PC-9 (cell line): ENCODE results near the gene BCAT1. TPM values are rescaled to one million over a fixed set of nuclear protein-coding genes. Genes with fewer than 3 reads are reported as not detected.
A peak's percentile ranks its signal among the peaks of the same experiment; 100 is the strongest.

ENCODE experiments used
- BruUV-seq: library from RNA; stranded (reverse); fragments of 400-500 nt; replicated peaks from 2 replicates; lab custom pipeline; 2021; lab: Mats Ljungman, UMichigan
- CTCF ChIA-PET: fragments of 300-600 bp; sonication (Branson Sonifier 250); formaldehyde crosslinking; loops from one replicate; lab custom pipeline; 2022; ENCODE audit warnings: antibody characterized with exemption; lab: Charles Lee
- POLR2A ChIA-PET: fragments of 300-600 bp; sonication (Branson Sonifier 250); formaldehyde crosslinking; loops from one replicate; lab custom pipeline; 2022; ENCODE audit warnings: antibody characterized with exemption; ENCODE audit not compliant: unreplicated experiment; lab: Charles Lee
- DNase-seq, 2 experiments: peaks; one replicate each; pipeline versions ENCODE4 v3.0.0 to v3.0.0-alpha.2; 2015 to 2022; ENCODE audit warnings: mixed read lengths in 1 of 2
- H2AFZ ChIP-seq: fragments of 200-600 bp; sonication (generic); 2 replicates; pipeline ENCODE4 v1.8.1; 2017; ENCODE audit warnings: antibody characterized with exemption
- H3F3A ChIP-seq: fragments of 200-600 bp; sonication (generic); 2 replicates; pipeline ENCODE4 v1.8.1; 2017; ENCODE audit warnings: antibody characterized with exemption, mild to moderate bottlenecking, low read depth; ENCODE audit not compliant: insufficient read depth
- H3K27ac ChIP-seq: fragments of 200-600 bp; sonication (generic); 2 replicates; pipeline ENCODE4 v1.6.1; 2016; ENCODE audit warnings: mixed run types
- H3K27me3 ChIP-seq: fragments of 200-600 bp; sonication (generic); 2 replicates; pipeline ENCODE4 v1.6.1; 2016; ENCODE audit warnings: low read depth, mixed run types; ENCODE audit not compliant: insufficient read depth
- H3K36me3 ChIP-seq: fragments of 200-600 bp; sonication (generic); 2 replicates; pipeline ENCODE4 v1.6.1; 2016; ENCODE audit warnings: low read depth, mixed run types
- H3K4me1 ChIP-seq: fragments of 200-600 bp; sonication (generic); replicated peaks from 2 replicates; pipeline ENCODE4 v1.6.1; 2016; ENCODE audit warnings: mixed run types; ENCODE audit not compliant: insufficient read depth
- H3K4me2 ChIP-seq: fragments of 200-600 bp; sonication (generic); 2 replicates; pipeline ENCODE4 v1.6.1; 2017; ENCODE audit warnings: mixed run types
- H3K4me3 ChIP-seq: fragments of 200-600 bp; sonication (generic); 2 replicates; pipeline ENCODE4 v1.6.1; 2016; ENCODE audit warnings: mixed run types
- H3K79me2 ChIP-seq: fragments of 200-600 bp; sonication (generic); 2 replicates; pipeline ENCODE4 v1.6.1; 2017; ENCODE audit warnings: low read depth, mixed run types
- H3K9me2 ChIP-seq: fragments of 200-600 bp; sonication (generic); 2 replicates; pipeline ENCODE4 v1.8.1; 2017; ENCODE audit warnings: mild to moderate bottlenecking; ENCODE audit not compliant: insufficient read depth
- H3K9me3 ChIP-seq: fragments of 200-600 bp; sonication (generic); 2 replicates; pipeline ENCODE4 v1.8.1; 2016; ENCODE audit warnings: low read depth; ENCODE audit not compliant: insufficient read depth
- H4K20me1 ChIP-seq: fragments of 200-600 bp; sonication (generic); 2 replicates; pipeline ENCODE4 v1.8.1; 2017; ENCODE audit not compliant: insufficient read depth
- CTCF ChIP-seq: fragments of 200-600 bp; sonication (generic); conservative IDR thresholded peaks from 2 replicates; pipeline ENCODE4 v1.6.1; 2017; ENCODE audit warnings: mixed run types, antibody characterized with exemption, mild to moderate bottlenecking, moderate library complexity
- EZH2 ChIP-seq: fragments of 200-600 bp; sonication (generic); IDR thresholded peaks from 2 replicates; pipeline ENCODE4 v1.8.0; 2017; ENCODE audit warnings: antibody characterized with exemption, low read depth
- intact Hi-C: fragments of 100-400 bp; cut with micrococcal nuclease; formaldehyde crosslinking; loops from one replicate; pipeline ENCODE4 v1.10.0; 2022; ENCODE audit not compliant: unreplicated experiment
- total RNA-seq: library from RNA; stranded (reverse); gene quantifications from 2 replicates; pipeline ENCODE4 v1.2.3, GENCODE V29; 2021

Gene BCAT1
- total RNA-seq, 1 experiment from 2014 or later: 78.6 TPM

DNA sequence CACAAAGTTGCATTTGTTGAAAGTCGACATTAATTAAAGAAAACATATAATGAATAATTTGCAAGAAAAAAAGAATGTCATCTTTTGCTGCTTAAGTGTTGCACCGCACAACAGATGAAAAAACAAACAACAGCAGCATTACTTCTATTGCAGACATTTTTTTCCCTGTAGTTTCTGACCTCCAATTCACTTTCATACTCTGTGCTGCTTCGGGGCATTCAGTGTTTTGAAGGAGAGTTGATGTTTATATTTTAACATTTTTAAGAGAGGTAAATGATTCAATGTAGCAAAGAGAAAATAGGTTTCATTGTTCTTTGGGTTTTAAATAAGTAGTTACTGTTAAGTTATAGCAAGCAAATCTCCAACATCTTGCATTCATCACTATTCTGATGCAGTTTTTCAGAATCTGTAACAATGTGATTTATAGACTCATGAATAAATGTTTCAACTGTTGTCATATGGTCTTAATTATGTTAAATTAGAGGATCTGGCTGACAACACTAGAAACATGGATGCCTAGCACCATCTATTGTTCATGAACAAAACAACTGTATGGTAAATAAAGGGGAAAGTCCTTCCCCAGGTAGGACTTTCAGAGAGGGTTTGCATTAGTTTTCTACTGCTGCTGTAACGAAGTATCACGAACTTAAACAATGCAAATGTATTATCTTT lies 168.1 kb downstream of the BCAT1 start:
- no peak for DNase-seq
- CTCF ChIA-PET: no interaction called here
- no peaks in the 10 kb centered on the region for H3K9me2 ChIP-seq
- H4K20me1 ChIP-seq: no peaks in the 10 kb centered on the region
- peaks cover 6% of the 10 kb centered on the region; the same call in 1 of the 2 replicates for H3K27me3 ChIP-seq
- intact Hi-C loops: no loop called here
- no peaks in the 10 kb centered on the region for H3K9me3 ChIP-seq
- H3K27ac ChIP-seq: no peak overlapping the region
- POLR2A ChIA-PET: no interaction called here
- H3K4me2 ChIP-seq: no peak overlapping the region
- no TSS peak for BruUV-seq
- TF ChIP-seq EZH2 (no peak), CTCF (no peak; the same call in 1 of the 2 replicates)
- H3K79me2 ChIP-seq: no peaks in the 10 kb centered on the region
- H2AFZ ChIP-seq: no peak overlapping the region
- H3F3A ChIP-seq: no peaks in the 10 kb centered on the region
- H3K4me1 ChIP-seq: no peaks in the 10 kb centered on the region
- no peaks in the 10 kb centered on the region for H3K36me3 ChIP-seq
- H3K4me3 ChIP-seq: no peak overlapping the region

DNA sequence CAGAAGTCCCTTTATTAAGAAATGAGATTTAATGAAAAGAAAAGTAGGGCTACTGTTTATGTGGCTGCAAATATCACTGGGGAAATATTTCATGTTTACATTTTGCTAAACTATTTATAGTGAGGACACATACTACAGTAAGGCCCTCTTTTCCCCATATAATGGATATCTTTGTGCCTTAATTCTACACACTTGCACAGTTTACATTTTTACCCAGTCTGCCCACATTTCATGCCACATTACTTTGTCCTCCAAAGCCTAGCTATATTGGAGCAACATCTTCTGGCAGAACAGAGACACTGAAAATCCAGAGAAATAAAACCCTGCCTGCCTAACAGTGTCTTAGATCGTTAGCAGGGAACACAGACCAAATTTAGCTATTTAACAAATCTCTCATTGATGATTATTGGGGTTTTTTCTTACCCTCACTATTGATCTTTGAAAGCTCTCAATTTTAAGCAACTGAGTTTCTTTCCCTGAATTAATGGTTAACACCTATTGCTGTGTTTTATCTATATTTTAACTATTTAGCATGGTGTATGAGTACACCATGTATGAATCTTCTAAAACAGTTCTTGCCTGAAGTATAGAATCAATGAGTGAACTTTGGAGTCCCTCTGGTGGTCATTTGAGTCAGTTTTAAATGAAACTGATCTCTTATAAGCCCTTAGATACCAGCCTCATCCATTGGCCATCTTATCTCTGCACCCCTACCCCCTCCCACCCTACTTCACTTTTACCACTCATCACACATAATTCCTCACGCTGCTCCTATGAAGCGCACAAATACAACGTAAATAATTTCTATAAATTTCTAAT lies 170.2 kb downstream of the BCAT1 start:
- no peaks in the 10 kb centered on the region for H3F3A ChIP-seq
- no peak overlapping the region for H3K27ac ChIP-seq
- no peak overlapping the region for H3K4me2 ChIP-seq
- TF ChIP-seq CTCF (peak; percentile 56), EZH2 (no peak)
- no peak for DNase-seq
- no peaks in the 10 kb centered on the region for H3K79me2 ChIP-seq
- intact Hi-C loops: loop anchor here (2.0 to 5.0 kb wide), 2 partner anchors 1571 to 1922 kb away; no protein-coding TSS in a partner anchor
- H3K9me3 ChIP-seq: no peaks in the 10 kb centered on the region
- H3K27me3 ChIP-seq: no peaks in the 10 kb centered on the region
- no peaks in the 10 kb centered on the region for H3K9me2 ChIP-seq
- H2AFZ ChIP-seq: no peak overlapping the region
- POLR2A ChIA-PET: no interaction called here
- no peaks in the 10 kb centered on the region for H3K36me3 ChIP-seq
- CTCF ChIA-PET: no interaction called here
- no TSS peak for BruUV-seq
- H3K4me1 ChIP-seq: no peaks in the 10 kb centered on the region
- H4K20me1 ChIP-seq: no peaks in the 10 kb centered on the region
- no peak overlapping the region for H3K4me3 ChIP-seq

DNA sequence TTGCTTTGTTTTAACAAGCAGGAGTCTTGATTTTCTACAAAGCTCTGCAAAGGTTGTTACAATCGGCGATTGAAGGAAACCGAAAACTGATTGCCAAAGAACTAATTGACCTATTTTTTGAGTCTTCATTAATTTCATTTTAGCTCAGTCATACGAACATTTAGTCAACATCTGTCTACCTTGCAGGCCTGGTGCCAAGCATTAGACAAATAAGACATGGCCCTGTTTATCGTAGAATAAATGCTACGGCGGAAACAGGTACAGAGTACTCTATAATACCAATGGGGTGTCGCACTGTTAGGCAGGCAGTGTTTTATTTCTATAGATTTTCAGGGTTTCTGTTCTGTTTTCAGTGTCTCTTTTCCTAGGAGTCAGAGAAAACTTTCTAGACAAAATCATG lies 171.5 kb downstream of the BCAT1 start:
- H3K4me1 ChIP-seq: no peaks in the 10 kb centered on the region
- H3K27ac ChIP-seq: no peak overlapping the region
- H3K4me2 ChIP-seq: no peak overlapping the region
- H3K9me3 ChIP-seq: no peaks in the 10 kb centered on the region
- H3K36me3 ChIP-seq: no peaks in the 10 kb centered on the region
- intact Hi-C loops: loop anchor here (5.0 kb wide), 1 partner anchor 1570 kb away; no protein-coding TSS in a partner anchor
- H3K4me3 ChIP-seq: no peak overlapping the region
- no TSS peak for BruUV-seq
- H2AFZ ChIP-seq: no peak overlapping the region
- DNase-seq: no peak
- H3F3A ChIP-seq: no peaks in the 10 kb centered on the region
- no peak for TF ChIP-seq EZH2
- TF ChIP-seq CTCF: no peak
- no peaks in the 10 kb centered on the region for H4K20me1 ChIP-seq
- H3K27me3 ChIP-seq: no peaks in the 10 kb centered on the region
- ChIA-PET CTCF (no interaction called here), POLR2A (no interaction called here)
- no peaks in the 10 kb centered on the region for H3K79me2 ChIP-seq
- no peaks in the 10 kb centered on the region for H3K9me2 ChIP-seq
